PFSK-1 (cell line): ENCODE results near the gene S100G.

ENCODE experiments used
- FOXP2 ChIP-seq: optimal IDR thresholded peaks from 2 replicates; pipeline ENCODE3; 2011; ENCODE audit warnings: borderline replicate concordance, control low read depth, inconsistent platforms; ENCODE audit not compliant: insufficient read depth; ENCODE audit errors: extremely low read length, extremely low read depth
- POLR2AphosphoS5 ChIP-seq: IDR thresholded peaks from 2 replicates; pipeline ENCODE4 v1.6.1; 2012; ENCODE audit warnings: low read depth, mild to moderate bottlenecking, control low read depth, low read length, moderate library complexity
- REST ChIP-seq, 2 experiments: IDR thresholded peaks; 2 replicates each; pipeline versions ENCODE4 v1.6.1 to v1.8.0; 2011 to 2012; ENCODE audit warnings: low read depth in 2 of 2, low read length in 2 of 2, control low read depth in 1 of 2, inconsistent platforms in 1 of 2, mild to moderate bottlenecking in 1 of 2, moderate library complexity in 1 of 2; ENCODE audit not compliant: insufficient read depth in 1 of 2
- SIN3A ChIP-seq: IDR thresholded peaks from 2 replicates; pipeline ENCODE4 v1.6.1; 2012; ENCODE audit warnings: mild to moderate bottlenecking, low read length, moderate library complexity, borderline replicate concordance; ENCODE audit not compliant: insufficient read depth
- TAF1 ChIP-seq: IDR thresholded peaks from 2 replicates; pipeline ENCODE4 v1.6.1; 2012; ENCODE audit warnings: low read length, control low read depth, borderline replicate concordance; ENCODE audit not compliant: insufficient read depth

DNA sequence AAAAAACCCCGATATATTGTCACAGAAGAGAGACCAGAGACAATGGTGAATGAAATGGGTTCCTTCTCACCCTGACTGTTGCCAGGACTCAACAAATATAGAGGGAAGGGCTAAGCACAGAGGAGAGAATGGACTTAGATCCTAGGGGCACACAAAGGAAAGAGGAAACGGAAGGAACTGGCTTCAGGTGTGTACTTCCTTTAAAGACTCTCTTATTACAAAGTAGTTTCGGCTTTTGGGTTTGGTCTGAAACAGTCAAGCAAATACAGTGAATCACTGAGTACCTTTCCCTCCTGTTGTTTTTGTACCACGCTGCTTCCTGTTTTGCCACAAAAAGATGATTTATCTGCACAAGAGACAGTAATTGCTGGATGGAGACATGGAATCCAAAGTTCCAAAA lies 46.1 kb upstream of the S100G start:
- no peak for TF ChIP-seq SIN3A
- no peak for TF ChIP-seq POLR2AphosphoS5
- no peak for TF ChIP-seq REST (IDR thresholded peaks at IDR 0.05; ENCODE audit: insufficient read depth in 1 of 2, low read depth in 2 of 2, low read length in 2 of 2)
- TF ChIP-seq TAF1 = no peak
- no peak for TF ChIP-seq FOXP2
